ENCODE measurements around the gene PLEKHJ1.

DNA sequence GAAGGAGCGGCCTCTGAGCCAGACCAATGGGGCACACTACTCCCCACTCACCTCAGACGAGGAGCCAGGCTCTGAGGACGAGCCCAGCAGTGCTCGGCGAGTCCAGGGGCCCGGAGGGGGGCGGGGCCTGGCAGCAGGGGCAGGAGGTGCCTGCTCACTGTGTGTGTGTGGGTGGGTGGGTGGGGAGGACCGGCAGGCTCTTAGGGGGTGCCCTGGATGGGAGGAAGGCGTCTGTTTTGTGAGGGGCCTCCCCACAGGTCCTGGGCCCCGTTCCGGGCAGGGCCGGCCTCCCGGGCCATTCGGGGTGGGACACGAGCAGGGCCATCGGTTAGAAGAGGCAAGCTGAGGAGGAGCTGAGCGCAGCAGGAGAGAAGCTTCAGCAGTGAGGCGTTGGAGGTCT, 12.7 kb downstream of the PLEKHJ1 start:
- TF ChIP-seq MXI1 (IDR thresholded peaks at IDR 0.05; ENCODE audit: low read depth, low read length) (no peak), SMC3 (IDR thresholded peaks at IDR 0.05; ENCODE audit: low read depth, low read length) (no peak), RXRA (IDR thresholded peaks at IDR 0.05; ENCODE audit: borderline replicate concordance, low read depth) (no peak), EP300 (IDR thresholded peaks at IDR 0.05; ENCODE audit: borderline replicate concordance in 1 of 2, low read depth in 1 of 2, low read length in 1 of 2) (no peak)
- TF ChIP-seq, protein P1, sequence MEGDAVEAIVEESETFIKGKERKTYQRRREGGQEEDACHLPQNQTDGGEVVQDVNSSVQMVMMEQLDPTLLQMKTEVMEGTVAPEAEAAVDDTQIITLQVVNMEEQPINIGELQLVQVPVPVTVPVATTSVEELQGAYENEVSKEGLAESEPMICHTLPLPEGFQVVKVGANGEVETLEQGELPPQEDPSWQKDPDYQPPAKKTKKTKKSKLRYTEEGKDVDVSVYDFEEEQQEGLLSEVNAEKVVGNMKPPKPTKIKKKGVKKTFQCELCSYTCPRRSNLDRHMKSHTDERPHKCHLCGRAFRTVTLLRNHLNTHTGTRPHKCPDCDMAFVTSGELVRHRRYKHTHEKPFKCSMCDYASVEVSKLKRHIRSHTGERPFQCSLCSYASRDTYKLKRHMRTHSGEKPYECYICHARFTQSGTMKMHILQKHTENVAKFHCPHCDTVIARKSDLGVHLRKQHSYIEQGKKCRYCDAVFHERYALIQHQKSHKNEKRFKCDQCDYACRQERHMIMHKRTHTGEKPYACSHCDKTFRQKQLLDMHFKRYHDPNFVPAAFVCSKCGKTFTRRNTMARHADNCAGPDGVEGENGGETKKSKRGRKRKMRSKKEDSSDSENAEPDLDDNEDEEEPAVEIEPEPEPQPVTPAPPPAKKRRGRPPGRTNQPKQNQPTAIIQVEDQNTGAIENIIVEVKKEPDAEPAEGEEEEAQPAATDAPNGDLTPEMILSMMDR (IDR thresholded peaks at IDR 0.05) = no peak
- TF ChIP-seq, protein P2, sequence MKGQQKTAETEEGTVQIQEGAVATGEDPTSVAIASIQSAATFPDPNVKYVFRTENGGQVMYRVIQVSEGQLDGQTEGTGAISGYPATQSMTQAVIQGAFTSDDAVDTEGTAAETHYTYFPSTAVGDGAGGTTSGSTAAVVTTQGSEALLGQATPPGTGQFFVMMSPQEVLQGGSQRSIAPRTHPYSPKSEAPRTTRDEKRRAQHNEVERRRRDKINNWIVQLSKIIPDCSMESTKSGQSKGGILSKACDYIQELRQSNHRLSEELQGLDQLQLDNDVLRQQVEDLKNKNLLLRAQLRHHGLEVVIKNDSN (IDR thresholded peaks at IDR 0.05; ENCODE audit: borderline replicate concordance, low read depth) = no peak
- TF ChIP-seq, protein P3, sequence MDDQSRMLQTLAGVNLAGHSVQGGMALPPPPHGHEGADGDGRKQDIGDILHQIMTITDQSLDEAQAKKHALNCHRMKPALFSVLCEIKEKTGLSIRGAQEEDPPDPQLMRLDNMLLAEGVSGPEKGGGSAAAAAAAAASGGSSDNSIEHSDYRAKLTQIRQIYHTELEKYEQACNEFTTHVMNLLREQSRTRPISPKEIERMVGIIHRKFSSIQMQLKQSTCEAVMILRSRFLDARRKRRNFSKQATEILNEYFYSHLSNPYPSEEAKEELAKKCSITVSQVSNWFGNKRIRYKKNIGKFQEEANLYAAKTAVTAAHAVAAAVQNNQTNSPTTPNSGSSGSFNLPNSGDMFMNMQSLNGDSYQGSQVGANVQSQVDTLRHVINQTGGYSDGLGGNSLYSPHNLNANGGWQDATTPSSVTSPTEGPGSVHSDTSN (IDR thresholded peaks at IDR 0.05) = no peak
